HepG2 (cell line): Measurements from ENCODE around the gene SLC25A22.

Experiments used
- NCOA2 ChIP-seq: sonication (generic); formaldehyde crosslinking; IDR thresholded peaks from 2 replicates; pipeline ENCODE4 v1.8.0; 2022; ENCODE audit warnings: inconsistent platforms
- POLR2A ChIP-seq, 2 experiments: IDR thresholded peaks; 2 replicates each; pipeline ENCODE4 v1.6.1; 2011; ENCODE audit warnings: low read depth in 2 of 2, low read length in 2 of 2, mild to moderate bottlenecking in 1 of 2, moderate library complexity in 1 of 2; ENCODE audit not compliant: insufficient read depth in 1 of 2
- RAD51 ChIP-seq: fragments of 450-650 bp; IDR thresholded peaks from 2 replicates; pipeline ENCODE4 v1.6.1; 2016; ENCODE audit warnings: borderline replicate concordance
- RBM22 ChIP-seq: fragments of 200-400 bp; formaldehyde crosslinking; optimal IDR thresholded peaks from 2 replicates; pipeline ENCODE3; 2017; ENCODE audit warnings: mild to moderate bottlenecking, low read length, moderate library complexity

DNA sequence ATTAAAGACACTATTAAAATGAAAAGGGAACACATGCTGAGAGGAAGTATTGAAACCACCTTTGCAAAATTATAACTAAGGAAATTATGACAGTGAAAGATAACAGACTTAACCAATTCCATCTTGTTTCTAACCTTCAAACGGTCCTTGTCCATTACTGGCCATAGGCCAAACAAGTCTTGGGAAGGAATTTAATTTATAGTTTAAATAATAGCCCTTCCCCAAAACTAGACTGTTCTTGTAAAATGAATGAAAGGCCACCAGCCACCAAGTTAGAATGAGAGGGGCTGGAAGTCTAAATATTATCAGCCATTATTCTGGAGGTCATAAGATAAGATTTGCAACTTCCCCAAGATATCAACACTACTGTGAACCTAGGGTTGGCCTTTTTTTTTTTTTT is 52.7 kb downstream of the SLC25A22 start:
- no peak for TF ChIP-seq NCOA2 (CRISPR knock-in tag)
- no peak for TF ChIP-seq RAD51
- TF ChIP-seq RBM22, result no peak
- TF ChIP-seq POLR2A (IDR thresholded peaks at IDR 0.05; ENCODE audit: insufficient read depth in 1 of 2, low read depth in 2 of 2, low read length in 2 of 2), result no peak
